HCT116 (cell line): ENCODE results near the gene ASAP2. TPM values are rescaled to one million over a fixed set of nuclear protein-coding genes. Genes with fewer than 3 reads are reported as not detected.

ENCODE experiments used
- ATAC-seq: fragments of 200-7000 bp; cut with Tn5 transposase; 2 replicates; pipeline ENCODE4 v1.9.1; 2020; ENCODE audit warnings: mild to moderate bottlenecking, moderate library complexity
- BruUV-seq: library from RNA; stranded (reverse); fragments of 400-500 nt; replicated peaks from 2 replicates; lab custom pipeline; 2021; lab: Mats Ljungman, UMichigan
- CTCF ChIA-PET: fragments of 300-600 bp; sonication (Branson Sonifier 250); formaldehyde crosslinking; loops from one replicate; lab custom pipeline; 2021; ENCODE audit warnings: antibody characterized with exemption; lab: Charles Lee
- POLR2A ChIA-PET: fragments of 300-600, 350-600 bp; sonication (Branson Sonifier 250); formaldehyde crosslinking; loops from one replicate; lab custom pipeline; 2021; ENCODE audit warnings: antibody characterized with exemption; lab: Charles Lee
- RAD21 ChIA-PET, 2 experiments: fragments of 300-600 bp; sonication (Branson Sonifier 250); formaldehyde crosslinking; loops; one replicate each; lab custom pipeline; 2023; ENCODE audit warnings: low total read pairs in 2 of 2; ENCODE audit not compliant: uncharacterized antibody in 2 of 2, unreplicated experiment in 2 of 2, low non-redundant PET in 1 of 2; lab: Charles Lee
- DNase-seq: peaks from one replicate; pipeline ENCODE4 v3.0.0-alpha.2; 2010; ENCODE audit warnings: low read depth, low spot score
- H2AFZ ChIP-seq: fragments of 200-600 bp; shearing (Covaris generic), sonication (generic); 2 replicates; pipeline ENCODE4 v1.6.1; 2017; ENCODE audit warnings: low read depth, mixed run types, mixed read lengths, antibody characterized with exemption, low read length; ENCODE audit not compliant: poor library complexity, severe bottlenecking
- H3K27ac ChIP-seq: 2 replicates; pipeline ENCODE4 v1.5.1; 2012; ENCODE audit warnings: low read depth, low read length
- H3K27me3 ChIP-seq: fragments of 200-600 bp; sonication (generic); 2 replicates; pipeline ENCODE4 v1.6.1; 2016; ENCODE audit warnings: mixed run types, low read length, mixed read lengths; ENCODE audit not compliant: insufficient read depth
- H3K36me3 ChIP-seq, 2 experiments: fragments of 200-500 bp in 1 of 2; fragments of 200-600 bp in 1 of 2; sonication (Bioruptor generic) in 1 of 2; sonication (generic) in 1 of 2; 2 replicates each; pipeline versions ENCODE4 v1.5.1 to v1.6.1; 2014 to 2016; ENCODE audit warnings: low read length in 2 of 2, inconsistent platforms in 1 of 2, mixed read lengths in 1 of 2, mixed run types in 1 of 2; ENCODE audit not compliant: insufficient read depth in 2 of 2, control insufficient read depth in 1 of 2
- H3K4me1 ChIP-seq, 2 experiments: fragments of 200-600 bp in 1 of 2; sonication (generic) in 1 of 2; 2 replicates each; pipeline versions ENCODE4 v1.5.1 to v1.6.1; 2012 to 2017; ENCODE audit warnings: low read length in 2 of 2, inconsistent platforms in 1 of 2, mild to moderate bottlenecking in 1 of 2, mixed read lengths in 1 of 2, mixed run types in 1 of 2, moderate library complexity in 1 of 2; ENCODE audit not compliant: insufficient read depth in 2 of 2, control insufficient read depth in 1 of 2
- H3K4me2 ChIP-seq: fragments of 200-600 bp; sonication (generic); 2 replicates; pipeline ENCODE4 v1.6.1; 2017; ENCODE audit warnings: mixed run types, low read length, mixed read lengths
- H3K4me3 ChIP-seq, 2 experiments: fragments of 200-600 bp in 1 of 2; sonication (generic) in 1 of 2; replicated peaks in 1 of 2; 2 replicates each; pipeline ENCODE4 v1.5.1; 2011 to 2016; ENCODE audit warnings: low read length in 2 of 2, control low read depth in 1 of 2, low read depth in 1 of 2, mild to moderate bottlenecking in 1 of 2, mixed read lengths in 1 of 2, mixed run types in 1 of 2
- H3K79me2 ChIP-seq: fragments of 200-600 bp; sonication (generic); 2 replicates; pipeline ENCODE4 v1.6.1; 2017; ENCODE audit warnings: mild to moderate bottlenecking, mixed run types, low read length, moderate library complexity, mixed read lengths; ENCODE audit not compliant: insufficient read depth
- H3K9ac ChIP-seq: fragments of 200-600 bp; sonication (generic); 2 replicates; pipeline ENCODE4 v1.6.1; 2016; ENCODE audit warnings: low read length, mixed read lengths
- H3K9me2 ChIP-seq: fragments of 200-600 bp; sonication (generic), shearing (Covaris generic); 2 replicates; pipeline ENCODE4 v1.6.1; 2017; ENCODE audit warnings: mixed run types, mild to moderate bottlenecking, moderate library complexity; ENCODE audit not compliant: insufficient read depth
- H3K9me3 ChIP-seq, 2 experiments: fragments of 200-500 bp in 1 of 2; fragments of 200-600 bp in 1 of 2; sonication (Bioruptor generic) in 1 of 2; sonication (generic) in 1 of 2; 2 replicates each; pipeline ENCODE4 v1.6.1; 2014 to 2017; ENCODE audit warnings: low read length in 2 of 2, mixed read lengths in 2 of 2, inconsistent platforms in 1 of 2, low read depth in 1 of 2, mild to moderate bottlenecking in 1 of 2, mixed run types in 1 of 2, moderate library complexity in 1 of 2; ENCODE audit not compliant: control insufficient read depth in 1 of 2, insufficient read depth in 1 of 2
- H4K20me1 ChIP-seq: fragments of 200-600 bp; sonication (generic), shearing (Covaris generic); 2 replicates; pipeline ENCODE4 v1.6.1; 2017; ENCODE audit warnings: mixed run types, mild to moderate bottlenecking, moderate library complexity; ENCODE audit not compliant: insufficient read depth
- ATF3 ChIP-seq: IDR thresholded peaks from 2 replicates; pipeline ENCODE4 v1.6.1; 2012
- CBX3 ChIP-seq: IDR thresholded peaks from 2 replicates; pipeline ENCODE4 v1.6.1; 2012; ENCODE audit warnings: low read depth
- CEBPB ChIP-seq: IDR thresholded peaks from 2 replicates; pipeline ENCODE4 v1.6.1; 2012; ENCODE audit warnings: low read depth
- ELF1 ChIP-seq: IDR thresholded peaks from 2 replicates; pipeline ENCODE4 v1.6.1; 2012; ENCODE audit warnings: low read depth, borderline replicate concordance
- SIN3A ChIP-seq: IDR thresholded peaks from 2 replicates; pipeline ENCODE4 v1.6.1; 2012; ENCODE audit warnings: low read depth
- YY1 ChIP-seq: IDR thresholded peaks from 2 replicates; pipeline ENCODE4 v1.6.1; 2011; ENCODE audit warnings: low read length, low read depth, moderate library complexity, mild to moderate bottlenecking; ENCODE audit not compliant: insufficient replicate concordance; ENCODE audit errors: extremely low read depth
- intact Hi-C: fragments of 100-400 bp; cut with micrococcal nuclease; formaldehyde crosslinking; loops from 2 replicates; pipeline ENCODE4 v1.10.0; 2022
- total RNA-seq: library from RNA; stranded (reverse); gene quantifications from one replicate; pipeline ENCODE4 v1.2.1, GENCODE V29; 2021; ENCODE audit not compliant: unreplicated experiment
- TF ChIP-seq, protein P1 (sequence below): IDR thresholded peaks from 2 replicates; pipeline ENCODE4 v1.6.1; 2012
- TF ChIP-seq, protein P2 (sequence below): IDR thresholded peaks from 2 replicates; pipeline ENCODE4 v1.6.1; 2012; ENCODE audit warnings: low read depth

Gene ASAP2
- total RNA-seq, 1 experiment from 2014 or later, result 16.5 TPM

DNA sequence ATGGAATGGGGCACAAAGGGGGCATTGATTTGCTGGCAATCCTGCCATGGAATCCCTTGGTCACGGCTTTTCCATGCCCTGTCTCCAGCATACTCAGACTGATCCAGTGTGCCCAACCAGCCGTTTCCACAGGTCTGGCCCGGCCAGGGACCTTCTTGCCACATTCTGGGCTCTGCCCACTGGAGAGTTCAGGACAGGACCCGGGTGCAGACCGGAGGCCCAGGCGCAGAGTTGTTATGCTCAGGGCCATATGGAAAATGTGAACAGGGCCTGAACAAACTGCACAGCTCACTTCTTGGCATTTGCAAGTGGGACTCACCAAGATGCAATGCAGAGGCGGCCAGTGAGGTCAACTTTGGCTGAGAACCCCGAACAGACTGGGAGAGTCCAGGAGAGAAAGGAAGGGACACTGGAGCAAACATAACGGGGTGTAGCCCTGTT, 15.6 kb upstream of the ASAP2 start:
- TF ChIP-seq YY1 (no peak), ATF3 (no peak), CEBPB (no peak), CBX3 (no peak), ELF1 (no peak), SIN3A (no peak)
- TF ChIP-seq, protein P1, sequence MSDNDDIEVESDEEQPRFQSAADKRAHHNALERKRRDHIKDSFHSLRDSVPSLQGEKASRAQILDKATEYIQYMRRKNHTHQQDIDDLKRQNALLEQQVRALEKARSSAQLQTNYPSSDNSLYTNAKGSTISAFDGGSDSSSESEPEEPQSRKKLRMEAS, result no peak
- TF ChIP-seq, protein P2, sequence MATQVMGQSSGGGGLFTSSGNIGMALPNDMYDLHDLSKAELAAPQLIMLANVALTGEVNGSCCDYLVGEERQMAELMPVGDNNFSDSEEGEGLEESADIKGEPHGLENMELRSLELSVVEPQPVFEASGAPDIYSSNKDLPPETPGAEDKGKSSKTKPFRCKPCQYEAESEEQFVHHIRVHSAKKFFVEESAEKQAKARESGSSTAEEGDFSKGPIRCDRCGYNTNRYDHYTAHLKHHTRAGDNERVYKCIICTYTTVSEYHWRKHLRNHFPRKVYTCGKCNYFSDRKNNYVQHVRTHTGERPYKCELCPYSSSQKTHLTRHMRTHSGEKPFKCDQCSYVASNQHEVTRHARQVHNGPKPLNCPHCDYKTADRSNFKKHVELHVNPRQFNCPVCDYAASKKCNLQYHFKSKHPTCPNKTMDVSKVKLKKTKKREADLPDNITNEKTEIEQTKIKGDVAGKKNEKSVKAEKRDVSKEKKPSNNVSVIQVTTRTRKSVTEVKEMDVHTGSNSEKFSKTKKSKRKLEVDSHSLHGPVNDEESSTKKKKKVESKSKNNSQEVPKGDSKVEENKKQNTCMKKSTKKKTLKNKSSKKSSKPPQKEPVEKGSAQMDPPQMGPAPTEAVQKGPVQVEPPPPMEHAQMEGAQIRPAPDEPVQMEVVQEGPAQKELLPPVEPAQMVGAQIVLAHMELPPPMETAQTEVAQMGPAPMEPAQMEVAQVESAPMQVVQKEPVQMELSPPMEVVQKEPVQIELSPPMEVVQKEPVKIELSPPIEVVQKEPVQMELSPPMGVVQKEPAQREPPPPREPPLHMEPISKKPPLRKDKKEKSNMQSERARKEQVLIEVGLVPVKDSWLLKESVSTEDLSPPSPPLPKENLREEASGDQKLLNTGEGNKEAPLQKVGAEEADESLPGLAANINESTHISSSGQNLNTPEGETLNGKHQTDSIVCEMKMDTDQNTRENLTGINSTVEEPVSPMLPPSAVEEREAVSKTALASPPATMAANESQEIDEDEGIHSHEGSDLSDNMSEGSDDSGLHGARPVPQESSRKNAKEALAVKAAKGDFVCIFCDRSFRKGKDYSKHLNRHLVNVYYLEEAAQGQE, result no peak
- H4K20me1 ChIP-seq, result no peaks in the 10 kb centered on the region
- no peak overlapping the region for H3K9ac ChIP-seq
- BruUV-seq, result no TSS peak
- H3K79me2 ChIP-seq, result no peaks in the 10 kb centered on the region
- H3K4me1 ChIP-seq, result peaks cover 0 to 12% of the 10 kb centered on the region in 2 experiments; a peak in 2 of 4 replicates
- no peak overlapping the region for H2AFZ ChIP-seq
- no peak overlapping the region for H3K27ac ChIP-seq
- ChIA-PET RAD21 (no interaction called here), POLR2A (no interaction called here), CTCF (no interaction called here)
- DNase-seq (no peak), ATAC-seq (peak; percentile 70)
- H3K9me2 ChIP-seq, result no peaks in the 10 kb centered on the region
- no peaks in the 10 kb centered on the region for H3K36me3 ChIP-seq
- intact Hi-C loops, result no loop called here
- no peak overlapping the region for H3K4me2 ChIP-seq
- no peak overlapping the region for H3K4me3 ChIP-seq
- H3K27me3 ChIP-seq, result no peaks in the 10 kb centered on the region
- H3K9me3 ChIP-seq, result no peaks in the 10 kb centered on the region
